NCI-H128 (cell line): ENCODE results near the gene ATP6V1F.

Source experiments
- DNase-seq: peaks from one replicate; lab custom pipeline; 2025; ENCODE audit not compliant: unreplicated experiment; lab: John Stamatoyannopoulos, UW

ATP6V1F gene

DNA sequence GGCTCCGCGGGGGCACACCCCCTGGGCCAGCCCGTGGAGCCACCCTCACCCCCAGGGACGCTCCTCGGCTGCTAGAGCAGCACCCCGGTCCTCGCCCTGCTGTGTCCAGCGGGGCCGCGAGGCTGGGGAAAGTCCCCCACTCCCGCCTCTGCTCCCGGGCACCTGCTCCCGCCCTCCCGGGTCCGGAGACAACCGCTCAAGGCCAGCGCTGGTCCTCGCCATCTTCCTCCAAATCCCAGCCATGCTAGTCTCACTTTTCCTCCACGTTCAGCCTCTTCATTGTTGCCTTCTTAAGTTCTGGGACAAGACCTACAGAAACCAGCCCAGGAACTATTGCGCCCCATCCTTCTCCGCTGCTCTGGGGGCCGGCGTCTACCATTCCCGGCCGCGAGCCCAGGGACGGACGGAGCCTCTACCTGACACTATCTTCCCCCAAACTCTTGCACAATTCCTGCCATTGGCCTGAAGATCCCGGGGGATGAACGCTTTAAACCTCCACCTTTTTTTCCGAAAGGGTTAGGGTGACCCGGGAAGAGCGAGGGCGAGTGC, 52.7 kb downstream of the ATP6V1F start:
- no peak for DNase-seq
